HG02759 (cell line): ENCODE results near the gene PLD1.

Experiments
- ATAC-seq: cut with Tn5 transposase; IDR thresholded peaks from one replicate; pipeline ENCODE4 v1.9.1; 2021; ENCODE audit warnings: mild to moderate bottlenecking, moderate library complexity; ENCODE audit not compliant: unreplicated experiment

PLD1 gene

GRCh38 chr3:171837698-171838097, 27.4 kb upstream of the PLD1 start:
- no peak for ATAC-seq

DNA sequence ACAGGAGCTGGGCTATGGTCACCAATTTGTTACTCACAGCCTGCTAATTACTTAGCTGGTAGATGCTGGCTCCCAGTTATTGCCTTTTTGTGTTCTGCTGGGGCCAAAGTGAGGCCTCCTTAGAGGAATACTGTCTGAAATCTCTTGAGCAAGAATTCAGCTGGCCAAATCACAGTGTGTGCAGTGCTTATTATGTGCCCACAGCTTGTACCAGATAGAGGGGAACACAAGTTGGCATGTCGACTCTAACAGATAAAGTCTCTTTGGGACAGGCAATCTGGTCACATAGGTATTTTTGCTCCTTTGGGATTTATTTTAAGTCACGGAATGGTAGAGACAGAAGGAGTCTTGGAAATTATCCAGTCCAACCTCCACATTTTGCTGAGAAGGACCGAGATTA, 26.6 kb upstream of the PLD1 start:
- no peak for ATAC-seq

DNA sequence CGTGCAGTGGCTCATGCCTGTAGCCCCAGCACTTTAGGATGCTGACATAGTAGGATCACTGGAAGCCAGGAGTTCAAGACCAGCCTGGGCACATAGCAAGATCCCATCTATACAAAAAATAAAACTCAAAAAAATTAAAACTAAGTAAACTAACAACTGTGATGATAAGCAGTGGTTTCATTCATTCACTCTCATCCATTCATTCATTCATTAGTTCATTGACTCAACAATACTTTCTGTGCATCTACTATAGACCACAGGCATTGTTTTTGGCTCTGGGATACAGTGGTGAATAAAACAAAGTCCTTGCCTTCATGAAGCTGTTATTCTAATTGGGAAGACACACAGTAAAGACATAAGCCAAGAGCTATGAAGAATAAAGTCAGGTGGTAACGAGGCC, 25.3 kb upstream of the PLD1 start:
- no peak for ATAC-seq

- no peak for ATAC-seq
Observed at GRCh38 chr3:171835116-171835515, 24.8 kb upstream of the PLD1 start.

GRCh38 chr3:171834461-171834801, 24.1 kb upstream of the PLD1 start:
- no peak for ATAC-seq

DNA sequence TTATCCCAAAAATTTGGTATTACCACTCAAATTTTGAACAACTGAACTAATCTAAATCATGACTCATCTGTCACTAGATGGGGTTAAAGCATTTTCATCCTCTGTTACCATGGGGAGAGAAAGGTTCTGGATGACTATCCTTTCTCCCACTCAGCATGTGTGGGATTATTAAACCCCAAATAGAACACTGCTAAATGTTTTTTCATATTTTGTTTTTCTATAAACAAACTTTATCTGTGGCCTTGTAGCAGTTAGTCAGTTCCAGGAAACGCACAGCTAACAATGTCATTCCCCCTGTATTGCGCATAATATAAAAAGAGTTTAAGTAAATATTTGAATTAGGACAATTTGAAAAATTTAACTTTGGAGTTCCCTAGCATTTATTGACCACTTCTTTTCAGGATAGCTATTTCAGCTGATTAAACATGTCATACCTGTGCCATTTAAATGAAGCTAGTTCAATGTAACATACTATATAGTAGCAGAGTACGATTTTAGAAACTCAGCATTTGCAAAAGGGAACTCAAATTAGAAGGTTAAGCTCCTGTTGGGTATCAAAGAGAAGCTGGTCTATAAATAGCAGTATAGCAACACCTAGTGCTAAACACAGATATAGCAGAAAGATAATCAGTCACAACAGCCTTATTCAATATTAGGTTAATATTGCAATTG, 23.6 kb upstream of the PLD1 start:
- ATAC-seq = peak; percentile 58

- no peak for ATAC-seq
Observed at GRCh38 chr3:171832989-171833388, 22.7 kb upstream of the PLD1 start.

DNA sequence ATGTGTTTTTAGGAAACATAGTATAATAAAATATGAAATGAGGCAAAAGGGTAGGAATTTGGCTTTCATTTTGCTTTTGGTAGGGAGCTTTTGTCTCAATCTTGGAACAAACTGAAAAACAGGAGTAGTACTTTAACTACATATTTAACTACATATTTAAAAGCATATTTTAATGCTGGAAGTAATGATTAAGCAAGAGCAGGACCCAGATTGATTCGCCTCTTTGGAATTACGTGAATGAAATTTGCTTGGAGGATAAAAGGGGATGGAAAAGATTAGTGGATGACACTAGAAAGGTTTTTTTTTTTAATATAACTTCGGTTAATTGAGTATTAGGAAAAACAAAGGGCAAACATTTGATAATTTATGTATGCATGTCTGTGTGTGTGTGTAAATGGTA, 21.7 kb upstream of the PLD1 start:
- ATAC-seq = no peak

DNA sequence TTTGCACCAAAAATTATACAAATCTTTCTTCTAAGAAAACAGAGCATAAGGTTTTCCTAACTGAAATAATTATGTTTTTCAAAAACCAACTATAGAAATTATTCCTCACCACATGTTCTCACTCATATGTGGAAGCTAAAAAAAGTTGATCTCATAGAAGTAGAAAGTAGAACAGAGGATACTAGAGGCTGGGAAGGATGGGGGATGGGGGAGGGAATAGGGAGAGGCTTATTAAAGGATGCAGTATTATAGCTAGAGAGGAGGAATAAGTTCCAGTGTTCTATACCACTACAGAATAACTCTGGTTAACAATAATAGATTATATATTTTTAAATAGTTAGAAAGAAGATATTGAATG, 20.2 kb upstream of the PLD1 start:
- ATAC-seq = no peak

GRCh38 chr3:171829841-171830517, 19.7 kb upstream of the PLD1 start:
- ATAC-seq = peak; percentile 58

DNA sequence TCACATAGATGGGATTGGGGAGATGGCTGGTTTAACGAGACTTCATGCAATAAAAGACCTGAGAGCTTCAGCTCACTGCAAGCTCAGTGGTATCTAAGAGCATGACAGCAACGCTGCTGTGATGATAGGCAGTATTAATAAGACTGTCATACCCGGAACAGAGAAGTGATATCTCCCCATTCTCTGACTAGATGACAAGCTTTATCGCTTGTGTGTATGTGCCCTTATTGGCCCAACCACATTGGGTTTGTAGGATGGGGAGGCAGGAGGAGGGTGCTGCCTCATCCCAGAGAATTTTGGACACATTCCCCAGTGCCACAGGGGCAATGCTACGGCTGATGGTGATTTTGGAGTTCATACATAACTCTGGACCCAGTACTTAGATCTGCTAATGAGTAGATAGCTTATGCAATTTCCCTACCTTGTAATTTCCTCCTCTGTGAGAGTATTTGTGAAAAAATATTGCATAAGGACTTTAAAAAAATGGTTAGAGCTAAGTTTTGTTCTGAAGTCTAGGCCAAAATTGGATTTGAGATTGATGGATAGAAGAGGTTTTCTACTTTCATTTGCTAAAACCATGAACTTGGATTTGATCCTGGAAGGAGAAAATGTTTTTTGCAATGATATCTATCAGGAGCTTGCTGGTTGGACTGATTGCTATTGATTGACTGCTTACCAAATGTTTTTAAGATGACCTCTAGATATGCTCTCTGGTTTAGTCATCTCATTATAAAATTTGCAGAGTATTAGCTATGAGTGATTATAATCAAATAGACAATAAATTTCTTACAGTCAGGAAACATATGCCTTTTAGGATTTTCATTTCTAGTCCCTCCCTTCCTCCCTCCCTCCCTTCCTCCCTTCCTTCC, 18.9 kb upstream of the PLD1 start:
- ATAC-seq = no peak

DNA sequence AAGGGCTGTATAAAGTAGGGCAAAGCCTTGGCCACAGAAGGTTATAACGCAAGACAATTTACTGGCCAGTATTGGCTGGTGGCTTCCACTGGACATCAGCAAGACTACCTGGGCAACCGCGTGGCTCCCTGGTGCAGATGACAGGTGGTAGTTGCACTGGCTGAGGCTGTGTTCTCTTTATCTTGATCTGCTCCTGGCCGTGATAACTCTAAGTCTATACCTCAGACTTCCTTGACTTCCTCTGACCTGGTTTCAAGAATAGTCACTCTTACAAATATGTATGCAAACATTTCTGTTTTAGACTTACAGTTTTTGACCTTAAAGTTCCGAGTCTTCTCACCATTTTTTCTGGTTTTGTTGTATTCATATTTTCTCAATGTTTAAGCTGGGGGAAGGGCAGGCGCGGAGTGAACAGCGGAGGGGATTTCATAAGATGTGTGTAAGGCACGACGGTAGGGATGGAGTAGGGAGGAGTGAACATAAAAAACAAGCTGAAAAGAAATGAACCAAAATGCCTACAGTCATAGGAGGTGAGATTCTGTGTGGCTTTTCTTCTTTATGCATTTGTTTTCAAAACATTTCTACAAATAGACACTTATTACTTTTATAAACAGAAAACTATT, 17.7 kb upstream of the PLD1 start:
- ATAC-seq = peak; percentile 52

GRCh38 chr3:171827385-171827784, 17.1 kb upstream of the PLD1 start:
- no peak for ATAC-seq

DNA sequence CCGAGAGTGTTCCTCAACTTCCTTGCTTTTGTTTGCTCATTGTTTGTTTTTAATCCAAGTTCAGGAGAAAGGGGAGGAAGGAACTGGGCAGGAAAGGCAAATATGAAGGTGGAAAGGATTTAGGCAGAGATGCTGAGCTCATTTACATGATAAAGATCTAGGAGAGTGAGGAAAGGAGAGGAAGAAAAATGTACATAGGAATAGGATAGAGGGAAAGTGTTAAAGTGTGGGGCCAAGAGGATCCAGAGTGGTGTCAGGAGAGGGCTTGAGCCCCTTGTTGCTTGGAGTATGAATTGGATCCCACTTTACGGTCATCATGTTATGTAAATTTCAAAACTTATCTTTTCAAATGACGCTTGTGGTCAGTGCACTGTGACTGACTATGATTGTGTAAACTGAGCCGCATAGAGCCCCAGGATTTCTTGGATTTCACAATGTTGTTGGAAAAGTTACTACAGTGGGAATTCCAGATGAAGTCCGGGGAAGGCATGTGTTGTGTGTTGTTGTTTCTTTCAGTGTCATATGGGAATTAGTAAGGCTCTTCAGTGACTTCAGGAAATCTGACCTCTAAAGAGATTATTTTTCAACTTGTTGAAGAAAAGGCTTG, 15.0 kb upstream of the PLD1 start:
- ATAC-seq = no peak

GRCh38 chr3:171824824-171825221, 14.5 kb upstream of the PLD1 start:
- no peak for ATAC-seq

DNA sequence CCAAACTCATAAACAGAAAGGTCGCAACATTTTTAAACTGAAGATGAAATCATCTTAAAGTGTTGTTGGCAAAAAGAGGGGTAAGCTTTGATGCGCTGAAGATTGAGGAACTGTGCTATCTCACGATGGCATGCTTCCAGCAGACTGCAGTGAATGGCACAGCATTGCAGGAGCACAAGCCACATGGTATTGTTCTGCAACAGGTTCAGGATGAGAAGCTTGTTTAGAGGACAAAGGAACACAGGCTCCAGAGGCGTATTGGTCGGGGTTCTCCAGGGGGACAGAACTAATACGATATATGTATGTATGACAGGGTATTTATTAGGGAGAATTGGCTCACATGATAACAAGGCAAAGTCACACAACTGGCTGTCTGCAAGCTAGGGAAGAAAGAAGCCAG, 13.8 kb upstream of the PLD1 start:
- no peak for ATAC-seq

DNA sequence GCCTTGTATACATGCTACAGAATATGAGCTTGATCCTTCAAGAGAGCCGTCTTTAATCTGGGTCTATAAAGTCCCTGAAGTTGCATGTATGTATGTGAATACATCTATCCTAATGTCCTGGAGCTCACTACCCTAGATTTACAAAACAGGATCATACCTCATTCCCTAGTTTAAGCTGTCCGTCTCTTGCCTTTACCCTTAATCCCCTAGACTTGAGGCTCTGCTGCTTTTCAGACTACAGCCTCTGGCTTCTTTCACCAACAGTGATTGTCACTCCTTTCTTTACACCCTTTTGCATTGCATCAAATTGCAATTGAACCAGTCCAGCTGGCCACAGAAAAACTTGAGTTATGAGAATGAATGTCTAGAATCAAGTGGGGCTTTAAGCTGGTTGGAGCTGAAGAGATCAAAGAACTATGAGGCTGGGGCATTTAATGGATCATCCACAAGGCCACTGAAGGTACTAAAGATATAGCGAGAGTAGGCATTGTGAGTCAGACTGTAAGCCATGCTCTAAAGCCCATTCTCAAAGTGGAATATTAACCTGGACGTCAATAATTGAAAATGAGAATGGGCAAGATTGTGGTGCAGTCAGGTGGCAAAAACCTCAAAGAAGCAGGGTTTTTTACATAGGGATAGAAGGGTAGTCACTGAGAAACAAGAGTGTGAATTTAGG, 12.3 kb upstream of the PLD1 start:
- ATAC-seq = peak; percentile 87

GRCh38 chr3:171821778-171822358, 11.6 kb upstream of the PLD1 start:
- no peak for ATAC-seq

DNA sequence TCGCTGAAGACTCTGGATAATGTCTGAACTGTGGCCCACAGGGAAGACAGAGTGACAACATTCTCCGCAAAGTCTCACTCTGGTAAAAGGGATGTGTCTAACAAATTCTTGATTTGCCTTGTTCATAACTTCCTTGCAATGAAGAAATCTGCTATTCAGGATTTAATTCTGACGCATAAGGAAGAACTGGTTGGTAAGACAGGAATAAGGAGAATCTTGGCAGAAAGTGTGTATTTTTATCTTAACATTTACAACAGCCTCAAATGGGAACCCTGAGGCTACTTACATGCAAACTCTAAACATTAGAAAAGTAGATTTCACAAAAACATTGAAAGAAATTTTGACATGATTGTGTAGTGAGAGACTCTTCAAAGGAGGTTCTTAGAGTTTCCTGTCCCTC, 10.8 kb upstream of the PLD1 start:
- ATAC-seq = no peak

DNA sequence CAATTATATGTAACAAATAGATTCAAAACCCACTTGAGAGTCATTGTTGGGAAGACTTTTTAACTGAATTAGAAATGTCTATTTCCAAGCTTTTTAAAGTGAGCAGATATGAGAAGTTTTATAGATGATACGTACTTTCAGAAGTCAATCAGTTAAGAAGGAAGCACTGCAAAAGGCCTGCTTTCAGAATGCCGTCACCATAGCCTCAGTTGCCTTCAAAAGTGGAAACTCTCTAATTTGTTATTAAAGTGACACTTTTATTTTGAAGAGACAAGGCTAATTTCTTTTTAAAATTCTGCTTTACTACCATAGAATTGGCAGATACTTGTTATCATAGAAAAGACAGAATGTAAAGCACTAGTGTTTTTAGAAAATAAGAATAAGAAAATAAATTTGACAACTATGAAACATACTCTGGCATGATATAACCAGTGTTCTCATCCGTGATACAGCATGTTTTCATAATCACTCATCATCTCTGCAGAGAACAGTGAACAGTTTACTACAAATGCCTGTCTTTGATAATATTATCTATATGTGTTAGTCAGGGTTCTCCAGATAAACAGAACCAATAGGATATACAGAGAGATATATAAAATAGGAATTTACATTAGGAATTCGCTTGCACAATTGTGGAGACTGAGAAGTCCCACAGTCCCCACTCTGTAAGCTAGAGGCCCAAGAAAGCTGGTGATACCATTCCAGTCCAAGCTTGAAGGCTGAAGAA, 7.0 kb upstream of the PLD1 start:
- ATAC-seq = no peak
